GM19455 (cell line): ENCODE results near the gene CIDEB.

Experiments used
- ATAC-seq: cut with Tn5 transposase; IDR thresholded peaks from one replicate; pipeline ENCODE4 v1.9.1; 2021; ENCODE audit not compliant: unreplicated experiment

The CIDEB gene

DNA sequence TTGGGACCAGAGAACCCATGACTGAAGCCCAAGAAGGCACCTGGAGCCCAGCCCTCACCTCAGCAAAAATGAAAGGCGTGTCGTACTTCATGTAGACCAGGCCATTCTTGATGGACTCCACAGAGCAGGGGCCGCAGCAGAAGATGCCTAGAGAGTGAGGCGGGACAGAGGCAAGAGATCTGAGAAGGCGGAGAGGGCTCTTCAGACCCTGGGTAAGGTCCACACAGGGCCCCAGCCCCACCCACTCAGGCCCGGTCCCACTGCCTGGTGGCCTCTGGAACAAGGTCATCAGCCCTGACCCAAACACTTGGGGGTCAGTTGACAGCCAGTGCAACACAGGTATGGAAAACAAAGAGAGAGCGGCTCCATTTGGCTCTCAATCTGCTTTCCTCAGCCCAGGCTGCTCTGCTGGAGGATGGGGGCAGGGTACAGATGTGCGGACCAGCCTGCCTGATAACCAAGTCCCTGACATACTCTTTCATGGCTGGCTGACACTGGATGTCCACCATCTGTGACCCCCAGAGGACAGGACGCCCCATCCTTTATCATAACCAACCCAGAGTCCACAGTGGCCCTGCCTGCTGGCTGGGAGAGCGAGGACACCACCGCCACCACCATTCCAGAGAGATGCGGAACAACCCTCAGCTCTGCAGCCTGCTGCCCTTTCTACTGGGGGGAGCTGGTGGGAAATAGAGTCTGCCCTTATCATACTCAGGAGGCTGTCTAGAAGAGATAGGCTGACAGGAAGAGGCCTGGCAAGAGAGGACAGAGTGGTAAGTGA lies 51.7 kb downstream of the CIDEB start:
- ATAC-seq, result no peak

DNA sequence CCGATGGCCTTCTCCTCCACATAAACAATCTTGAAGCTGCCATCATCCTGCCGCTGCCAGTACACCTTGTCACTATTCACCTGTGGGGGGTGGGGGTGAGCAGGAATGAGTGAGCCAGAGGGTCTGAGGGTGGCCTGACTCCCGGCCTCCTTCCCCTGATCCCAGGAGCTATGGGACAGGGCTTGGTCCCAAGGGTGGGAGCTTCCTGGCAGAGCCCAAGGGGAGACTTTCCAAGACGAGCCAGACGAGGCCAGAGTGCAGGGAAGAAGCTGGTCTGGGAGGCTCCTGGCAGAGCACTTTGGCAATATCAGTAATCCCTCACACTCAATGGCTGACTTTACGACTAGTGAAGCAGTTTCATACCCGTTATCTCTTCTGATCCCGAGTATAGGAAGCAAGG lies 52.3 kb downstream of the CIDEB start:
- no peak for ATAC-seq
